HepG2 (cell line): Measurements from ENCODE around the gene LYRM4. TPM values are rescaled to one million over a fixed set of nuclear protein-coding genes. Genes with fewer than 3 reads are reported as not detected.

Experiments used
- ATAD3A ChIP-seq: sonication (generic); formaldehyde crosslinking; IDR thresholded peaks from 2 replicates; pipeline ENCODE4 v1.4.0; 2020; ENCODE audit warnings: missing genetic modification reagents
- DMAP1 ChIP-seq: IDR thresholded peaks from 2 replicates; pipeline ENCODE4 v1.6.1; 2016
- ERF ChIP-seq: IDR thresholded peaks from 2 replicates; pipeline ENCODE4 v1.6.1; 2018; ENCODE audit warnings: missing biosample characterization, missing genetic modification reagents
- GATA4 ChIP-seq: sonication (generic); IDR thresholded peaks from 2 replicates; pipeline ENCODE4 v1.6.1; 2016; ENCODE audit warnings: antibody characterized with exemption, low read depth, borderline replicate concordance
- HNF4A ChIP-seq: sonication (generic); formaldehyde crosslinking; IDR thresholded peaks from 2 replicates; pipeline ENCODE4 v1.4.0; 2020; ENCODE audit warnings: missing genetic modification reagents
- IRX3 ChIP-seq: sonication (generic); formaldehyde crosslinking; IDR thresholded peaks from 2 replicates; pipeline ENCODE4 v1.8.1; 2023; ENCODE audit warnings: mild to moderate bottlenecking, low read depth, missing genetic modification reagents, borderline replicate concordance
- NR2C2 ChIP-seq: sonication (generic); formaldehyde crosslinking; IDR thresholded peaks from 2 replicates; pipeline ENCODE4 v1.4.0; 2020; ENCODE audit warnings: missing genetic modification reagents, mild to moderate bottlenecking, moderate library complexity, borderline replicate concordance
- POGK ChIP-seq: sonication (generic); formaldehyde crosslinking; conservative IDR thresholded peaks from 2 replicates; pipeline ENCODE4 v1.8.0; 2022; ENCODE audit warnings: mild to moderate bottlenecking, moderate library complexity, missing genetic modification reagents
- POLR2A ChIP-seq, 2 experiments: IDR thresholded peaks; 2 replicates each; pipeline ENCODE4 v1.6.1; 2011; ENCODE audit warnings: low read depth in 2 of 2, low read length in 2 of 2, mild to moderate bottlenecking in 1 of 2, moderate library complexity in 1 of 2; ENCODE audit not compliant: insufficient read depth in 1 of 2
- RXRB ChIP-seq: IDR thresholded peaks from 2 replicates; pipeline ENCODE4 v1.6.1; 2016; ENCODE audit warnings: borderline replicate concordance, missing genetic modification reagents, missing compliant biosample characterization
- SMAD9 ChIP-seq: sonication (generic); formaldehyde crosslinking; IDR thresholded peaks from 2 replicates; pipeline ENCODE4 v1.5.1; 2020; ENCODE audit warnings: mild to moderate bottlenecking, missing genetic modification reagents
- SOX5 ChIP-seq: IDR thresholded peaks from 2 replicates; pipeline ENCODE4 v1.6.1; 2016; ENCODE audit warnings: borderline replicate concordance
- SP140L ChIP-seq: sonication (generic); formaldehyde crosslinking; IDR thresholded peaks from 2 replicates; pipeline ENCODE4 v1.4.0; 2020; ENCODE audit warnings: missing genetic modification reagents, borderline replicate concordance
- ZMYM2 ChIP-seq: sonication (generic); formaldehyde crosslinking; IDR thresholded peaks from 2 replicates; pipeline ENCODE4 v1.8.0; 2022; ENCODE audit warnings: mild to moderate bottlenecking, missing genetic modification reagents
- ZNF292 ChIP-seq: sonication (generic); formaldehyde crosslinking; IDR thresholded peaks from 2 replicates; pipeline ENCODE4 v1.8.1; 2022; ENCODE audit warnings: mild to moderate bottlenecking, low read depth, missing genetic modification reagents, borderline replicate concordance
- ZNF605 ChIP-seq: sonication (generic); formaldehyde crosslinking; IDR thresholded peaks from 2 replicates; pipeline ENCODE4 v1.8.0; 2022; ENCODE audit warnings: mild to moderate bottlenecking, missing genetic modification reagents
- polyA plus RNA-seq, 8 experiments: library from polyadenylated mRNA; depleted of rRNA in 3 of 8; stranded (reverse) in 7 of 8; unstranded in 1 of 8; fragments of >200 nt; fragmentation: Illumina TruSeq in 4 of 8; extraction: Trizol in 4 of 8; gene quantifications; 2 replicates each; pipeline versions ENCODE4 v1.2.1 to v1.2.3, GENCODE V29; 2011 to 2016; ENCODE audit warnings: low read depth in 4 of 8, missing spikeins in 1 of 8, mixed read lengths in 1 of 8; ENCODE audit not compliant: insufficient read depth in 1 of 8
- total RNA-seq, 5 experiments: library from RNA; depleted of rRNA; stranded (reverse); fragments of >200 nt; fragmentation: Illumina TruSeq; extraction: Trizol; gene quantifications; 2 replicates each; pipeline ENCODE4 v1.2.3, GENCODE V29; 2016; ENCODE audit warnings: low read depth in 1 of 5
- TF ChIP-seq, protein P1 (sequence below): sonication (generic); formaldehyde crosslinking; IDR thresholded peaks from 2 replicates; pipeline ENCODE4 v1.4.0; 2020; ENCODE audit warnings: missing genetic modification reagents, mild to moderate bottlenecking, borderline replicate concordance
- TF ChIP-seq, protein P2 (sequence below): sonication (generic); formaldehyde crosslinking; IDR thresholded peaks from 2 replicates; pipeline ENCODE4 v1.5.1; 2020; ENCODE audit warnings: missing genetic modification reagents, mild to moderate bottlenecking, borderline replicate concordance
- TF ChIP-seq, protein P3 (sequence below): sonication (generic); formaldehyde crosslinking; IDR thresholded peaks from 2 replicates; pipeline ENCODE4 v1.8.0; 2022; ENCODE audit warnings: mild to moderate bottlenecking, missing genetic modification reagents, borderline replicate concordance
- TF ChIP-seq, protein P4 (sequence below): sonication (generic); formaldehyde crosslinking; IDR thresholded peaks from 2 replicates; pipeline ENCODE4 v1.8.0; 2022; ENCODE audit warnings: missing genetic modification reagents, mild to moderate bottlenecking, inconsistent platforms, borderline replicate concordance

The LYRM4 gene
- total and polyA plus RNA-seq, 2 of the 13 experiments (the other 11 are each of a cell fraction or from before 2014, with no cell fraction given): 64.6 to 67.5 TPM

- TF ChIP-seq, protein P1, sequence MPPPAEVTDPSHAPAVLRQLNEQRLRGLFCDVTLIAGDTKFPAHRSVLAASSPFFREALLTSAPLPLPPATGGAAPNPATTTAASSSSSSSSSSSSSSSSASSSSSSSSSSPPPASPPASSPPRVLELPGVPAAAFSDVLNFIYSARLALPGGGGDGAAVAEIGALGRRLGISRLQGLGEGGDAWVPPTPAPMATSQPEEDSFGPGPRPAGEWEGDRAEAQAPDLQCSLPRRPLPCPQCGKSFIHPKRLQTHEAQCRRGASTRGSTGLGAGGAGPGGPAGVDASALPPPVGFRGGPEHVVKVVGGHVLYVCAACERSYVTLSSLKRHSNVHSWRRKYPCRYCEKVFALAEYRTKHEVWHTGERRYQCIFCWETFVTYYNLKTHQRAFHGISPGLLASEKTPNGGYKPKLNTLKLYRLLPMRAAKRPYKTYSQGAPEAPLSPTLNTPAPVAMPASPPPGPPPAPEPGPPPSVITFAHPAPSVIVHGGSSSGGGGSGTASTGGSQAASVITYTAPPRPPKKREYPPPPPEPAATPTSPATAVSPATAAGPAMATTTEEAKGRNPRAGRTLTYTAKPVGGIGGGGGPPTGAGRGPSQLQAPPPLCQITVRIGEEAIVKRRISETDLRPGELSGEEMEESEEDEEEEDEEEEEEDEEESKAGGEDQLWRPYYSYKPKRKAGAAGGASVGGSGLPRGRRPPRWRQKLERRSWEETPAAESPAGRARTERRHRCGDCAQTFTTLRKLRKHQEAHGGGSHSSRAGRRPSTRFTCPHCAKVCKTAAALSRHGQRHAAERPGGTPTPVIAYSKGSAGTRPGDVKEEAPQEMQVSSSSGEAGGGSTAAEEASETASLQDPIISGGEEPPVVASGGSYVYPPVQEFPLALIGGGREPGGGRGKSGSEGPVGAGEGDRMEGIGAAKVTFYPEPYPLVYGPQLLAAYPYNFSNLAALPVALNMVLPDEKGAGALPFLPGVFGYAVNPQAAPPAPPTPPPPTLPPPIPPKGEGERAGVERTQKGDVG (CRISPR knock-in tag): no peak
- no peak for TF ChIP-seq POGK (CRISPR knock-in tag)
- TF ChIP-seq NR2C2: no peak
- no peak for TF ChIP-seq ATAD3A (CRISPR knock-in tag)
- TF ChIP-seq, protein P2, sequence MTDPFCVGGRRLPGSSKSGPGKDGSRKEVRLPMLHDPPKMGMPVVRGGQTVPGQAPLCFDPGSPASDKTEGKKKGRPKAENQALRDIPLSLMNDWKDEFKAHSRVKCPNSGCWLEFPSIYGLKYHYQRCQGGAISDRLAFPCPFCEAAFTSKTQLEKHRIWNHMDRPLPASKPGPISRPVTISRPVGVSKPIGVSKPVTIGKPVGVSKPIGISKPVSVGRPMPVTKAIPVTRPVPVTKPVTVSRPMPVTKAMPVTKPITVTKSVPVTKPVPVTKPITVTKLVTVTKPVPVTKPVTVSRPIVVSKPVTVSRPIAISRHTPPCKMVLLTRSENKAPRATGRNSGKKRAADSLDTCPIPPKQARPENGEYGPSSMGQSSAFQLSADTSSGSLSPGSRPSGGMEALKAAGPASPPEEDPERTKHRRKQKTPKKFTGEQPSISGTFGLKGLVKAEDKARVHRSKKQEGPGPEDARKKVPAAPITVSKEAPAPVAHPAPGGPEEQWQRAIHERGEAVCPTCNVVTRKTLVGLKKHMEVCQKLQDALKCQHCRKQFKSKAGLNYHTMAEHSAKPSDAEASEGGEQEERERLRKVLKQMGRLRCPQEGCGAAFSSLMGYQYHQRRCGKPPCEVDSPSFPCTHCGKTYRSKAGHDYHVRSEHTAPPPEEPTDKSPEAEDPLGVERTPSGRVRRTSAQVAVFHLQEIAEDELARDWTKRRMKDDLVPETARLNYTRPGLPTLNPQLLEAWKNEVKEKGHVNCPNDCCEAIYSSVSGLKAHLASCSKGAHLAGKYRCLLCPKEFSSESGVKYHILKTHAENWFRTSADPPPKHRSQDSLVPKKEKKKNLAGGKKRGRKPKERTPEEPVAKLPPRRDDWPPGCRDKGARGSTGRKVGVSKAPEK (CRISPR knock-in tag): no peak
- TF ChIP-seq ERF (CRISPR knock-in tag): no peak
- no peak for TF ChIP-seq GATA4
- TF ChIP-seq SOX5: no peak
- TF ChIP-seq, protein P3, sequence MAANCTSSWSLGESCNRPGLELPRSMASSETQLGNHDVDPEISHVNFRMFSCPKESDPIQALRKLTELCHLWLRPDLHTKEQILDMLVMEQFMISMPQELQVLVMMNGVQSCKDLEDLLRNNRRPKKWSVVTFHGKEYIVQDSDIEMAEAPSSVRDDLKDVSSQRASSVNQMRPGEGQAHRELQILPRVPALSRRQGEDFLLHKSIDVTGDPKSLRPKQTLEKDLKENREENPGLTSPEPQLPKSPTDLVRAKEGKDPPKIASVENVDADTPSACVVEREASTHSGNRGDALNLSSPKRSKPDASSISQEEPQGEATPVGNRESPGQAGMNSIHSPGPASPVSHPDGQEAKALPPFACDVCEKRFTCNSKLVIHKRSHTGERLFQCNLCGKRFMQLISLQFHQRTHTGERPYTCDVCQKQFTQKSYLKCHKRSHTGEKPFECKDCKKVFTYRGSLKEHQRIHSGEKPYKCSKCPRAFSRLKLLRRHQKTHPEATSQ (CRISPR knock-in tag): no peak
- 0 out of 2 replicates have a peak, but pooled peaks have one; percentile 8 for TF ChIP-seq RXRB (CRISPR knock-in tag)
- TF ChIP-seq ZMYM2 (CRISPR knock-in tag): 0 out of 2 replicates have a peak, but pooled peaks have one; percentile 42
- no peak for TF ChIP-seq ZNF292 (CRISPR knock-in tag)
- no peak for TF ChIP-seq POLR2A (IDR thresholded peaks at IDR 0.05; ENCODE audit: insufficient read depth in 1 of 2, low read depth in 2 of 2, low read length in 2 of 2)
- no peak for TF ChIP-seq SP140L
- TF ChIP-seq, protein P4, sequence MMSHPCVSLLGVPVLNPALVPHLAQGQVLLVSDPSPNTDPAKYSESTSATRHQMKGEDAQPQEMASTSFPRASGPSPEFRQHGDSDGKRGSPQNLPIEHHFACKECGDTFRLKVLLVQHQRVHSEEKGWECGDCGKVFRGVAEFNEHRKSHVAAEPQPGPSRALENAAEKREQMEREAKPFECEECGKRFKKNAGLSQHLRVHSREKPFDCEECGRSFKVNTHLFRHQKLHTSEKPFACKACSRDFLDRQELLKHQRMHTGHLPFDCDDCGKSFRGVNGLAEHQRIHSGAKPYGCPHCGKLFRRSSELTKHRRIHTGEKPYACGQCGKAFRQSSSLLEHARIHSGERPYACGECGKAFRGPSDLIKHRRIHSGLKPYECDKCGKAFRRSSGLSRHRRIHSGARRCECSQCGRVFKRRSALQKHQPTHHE (CRISPR knock-in tag): no peak
- TF ChIP-seq HNF4A (CRISPR knock-in tag): no peak
- TF ChIP-seq IRX3 (CRISPR knock-in tag): peak; percentile 16; the same call in 1 of the 2 replicates
- peak; percentile 34; the same call in 1 of the 2 replicates for TF ChIP-seq ZNF605 (CRISPR knock-in tag)
- TF ChIP-seq SMAD9: no peak
- TF ChIP-seq DMAP1: no peak
Observed at GRCh38 chr6:5083813-5084359, 176.9 kb downstream of the LYRM4 start (continued).
